NCI-H128 (cell line): ENCODE data around the gene MACC1.

ENCODE experiments used
- DNase-seq: peaks from one replicate; lab custom pipeline; 2025; ENCODE audit not compliant: unreplicated experiment; lab: John Stamatoyannopoulos, UW

Gene MACC1

GRCh38 chr7:20176578-20177242 is 40.5 kb downstream of the MACC1 start:
- no peak for DNase-seq

GRCh38 chr7:20173828-20174227 is 43.4 kb downstream of the MACC1 start:
- DNase-seq, result no peak

GRCh38 chr7:20172736-20173334 is 44.3 kb downstream of the MACC1 start:
- DNase-seq, result peak; percentile 7

GRCh38 chr7:20170633-20171032 is 46.6 kb downstream of the MACC1 start:
- no peak for DNase-seq

- DNase-seq, result no peak
These were observed 52.1 kb downstream of the MACC1 start for GRCh38 chr7:20165146-20165510.

GRCh38 chr7:20164425-20165145 is 52.6 kb downstream of the MACC1 start:
- DNase-seq, result no peak

- no peak for DNase-seq
These were observed 54.5 kb downstream of the MACC1 start for GRCh38 chr7:20162665-20163064.

GRCh38 chr7:20159226-20159747 is 57.9 kb downstream of the MACC1 start:
- DNase-seq, result no peak

GRCh38 chr7:20158684-20159083 is 58.5 kb downstream of the MACC1 start:
- DNase-seq, result no peak

- no peak for DNase-seq
These were observed 59.7 kb downstream of the MACC1 start for GRCh38 chr7:20157456-20157855.

GRCh38 chr7:20153999-20154398 is 63.2 kb downstream of the MACC1 start:
- no peak for DNase-seq

GRCh38 chr7:20153567-20153966 is 63.6 kb downstream of the MACC1 start:
- no peak for DNase-seq

GRCh38 chr7:20152511-20152910 is 64.7 kb downstream of the MACC1 start:
- no peak for DNase-seq

GRCh38 chr7:20151708-20152456 is 65.3 kb downstream of the MACC1 start:
- no peak for DNase-seq

GRCh38 chr7:20146451-20146850 is 70.7 kb downstream of the MACC1 start:
- DNase-seq, result no peak

GRCh38 chr7:20144801-20145200 is 72.4 kb downstream of the MACC1 start:
- no peak for DNase-seq

GRCh38 chr7:20141666-20142065 is 75.5 kb downstream of the MACC1 start:
- DNase-seq, result no peak

- no peak for DNase-seq
These were observed 76.2 kb downstream of the MACC1 start for GRCh38 chr7:20141002-20141345.

GRCh38 chr7:20140291-20141001 is 76.7 kb downstream of the MACC1 start:
- DNase-seq, result no peak

GRCh38 chr7:20136647-20137046 is 80.5 kb downstream of the MACC1 start:
- no peak for DNase-seq

GRCh38 chr7:20133803-20134202 is 83.4 kb downstream of the MACC1 start:
- no peak for DNase-seq
